ENCODE data around the gene ZNF324B. TPM values are rescaled to one million over a fixed set of nuclear protein-coding genes. Genes with fewer than 3 reads are reported as not detected.
A peak's percentile ranks its signal among the peaks of the same experiment; 100 is the strongest.

ZNF324B gene
- total and polyA plus RNA-seq, 7 donors: 2.5 to 8.9 (median 4.5) TPM

DNA sequence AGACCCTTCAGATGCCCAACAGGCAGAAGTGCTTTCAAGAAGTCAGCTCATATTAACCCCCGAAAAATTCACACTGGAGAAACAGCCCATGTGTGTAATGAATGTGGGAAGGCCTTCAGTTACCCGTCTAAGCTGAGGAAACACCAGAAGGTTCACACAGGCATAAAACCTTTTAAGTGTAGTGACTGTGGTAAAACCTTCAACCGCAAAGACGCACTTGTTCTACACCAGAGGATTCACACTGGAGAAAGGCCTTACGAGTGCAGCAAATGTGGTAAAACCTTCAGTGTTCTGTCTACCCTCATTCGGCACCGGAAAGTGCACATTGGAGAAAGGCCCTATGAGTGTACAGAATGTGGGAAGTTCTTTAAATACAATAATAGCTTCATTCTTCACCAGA, 34.4 kb upstream of the ZNF324B start:
- DNase-seq (no peak), ATAC-seq (no peak)
- Histone ChIP-seq H3K27ac (no peak overlapping the region), H3K9me3 (no peaks in the 10 kb centered on the region), H3K27me3 (ENCODE audit: insufficient read depth in 3 of 3, low read length in 2 of 3) (no peaks in the 10 kb centered on the region), H3K4me1 (no peaks in the 10 kb centered on the region), H3K36me3 (ENCODE audit: insufficient read depth in 1 of 2, low read depth in 1 of 2) (peaks cover 7 to 71% of the 10 kb centered on the region in 2 donors), H3K4me3 (no peak overlapping the region)
- no peak for TF ChIP-seq CTCF (IDR thresholded peaks at IDR 0.05)
- 97 to 99% (median 97%) methylated on average over 7 of the region's 7 CpGs for WGBS, 3 donors
- intact Hi-C loops (cut with DNase I): no loop called here

DNA sequence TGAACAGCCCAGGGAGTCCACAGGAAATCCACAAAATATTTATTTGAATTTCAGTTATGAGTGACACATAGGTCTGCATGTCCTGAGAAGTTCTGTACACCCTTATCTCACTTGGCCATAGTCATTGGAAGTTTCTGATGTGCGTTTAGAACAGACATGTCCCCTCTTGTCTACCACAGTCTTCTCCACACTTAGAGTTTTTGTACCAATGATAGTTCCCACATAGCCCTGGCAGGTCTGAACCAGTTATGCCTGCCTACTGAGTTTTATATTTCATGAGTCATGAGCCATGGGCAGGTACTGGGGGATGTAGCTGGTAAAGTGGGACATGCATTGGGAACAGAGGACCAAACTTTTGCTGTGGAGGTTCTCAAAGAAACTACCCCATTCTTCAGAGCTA, 22.8 kb upstream of the ZNF324B start:
- peaks cover 57% of the 10 kb centered on the region for H3K9me3 ChIP-seq
- intact Hi-C loops (cut with DNase I): no loop called here

DNA sequence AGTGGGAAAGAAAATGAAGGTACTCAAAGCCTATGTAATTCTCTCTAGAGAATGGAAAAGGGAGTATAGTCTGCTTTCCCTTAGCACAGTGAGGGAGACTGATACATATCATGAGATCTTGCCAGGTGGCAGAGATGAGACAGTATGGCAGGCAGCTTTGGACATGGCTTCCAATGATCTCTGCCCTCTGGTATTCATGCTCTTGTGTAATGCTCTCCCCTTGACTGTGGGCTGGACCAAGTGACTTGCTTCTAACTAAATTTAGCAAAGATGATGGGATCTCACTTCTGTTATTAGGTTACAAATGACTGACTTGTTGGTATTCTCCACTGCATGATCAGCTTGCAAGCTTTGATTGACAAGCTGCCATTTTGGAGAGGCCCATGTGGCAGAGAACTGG, 21.7 kb upstream of the ZNF324B start:
- H3K36me3 ChIP-seq (ENCODE audit: insufficient read depth in 1 of 2, low read depth in 1 of 2): peaks cover 28 to 34% of the 10 kb centered on the region in 2 donors
- no peaks in the 10 kb centered on the region for H3K27me3 ChIP-seq (ENCODE audit: insufficient read depth in 3 of 3, low read length in 2 of 3)
- intact Hi-C loops (cut with DNase I): no loop called here
- H3K27ac ChIP-seq: peak overlapping the region; percentile 10
- ATAC-seq: peak; percentile 78 to 94 (median 83)
- H3K4me1 ChIP-seq: no peaks in the 10 kb centered on the region
- no peak for TF ChIP-seq CTCF (IDR thresholded peaks at IDR 0.05)
- H3K9me3 ChIP-seq: peaks cover 68% of the 10 kb centered on the region
- no peak overlapping the region for H3K4me3 ChIP-seq
- DNase-seq: no peak

More for the DNA sequence above, 22.8 kb upstream of the ZNF324B start:
- H3K4me3 ChIP-seq: no peak overlapping the region
- H3K27me3 ChIP-seq (ENCODE audit: insufficient read depth in 3 of 3, low read length in 2 of 3): no peaks in the 10 kb centered on the region
- H3K36me3 ChIP-seq (ENCODE audit: insufficient read depth in 1 of 2, low read depth in 1 of 2): peaks cover 19 to 23% of the 10 kb centered on the region in 2 donors
- H3K4me1 ChIP-seq: no peaks in the 10 kb centered on the region
- no peak for TF ChIP-seq CTCF (IDR thresholded peaks at IDR 0.05)
- ATAC-seq: no peak
- WGBS, 3 donors: 67 to 90% (median 68%) methylated on average over 1 of the region's 1 CpG
- no peak overlapping the region for H3K27ac ChIP-seq
- DNase-seq: no peak

DNA sequence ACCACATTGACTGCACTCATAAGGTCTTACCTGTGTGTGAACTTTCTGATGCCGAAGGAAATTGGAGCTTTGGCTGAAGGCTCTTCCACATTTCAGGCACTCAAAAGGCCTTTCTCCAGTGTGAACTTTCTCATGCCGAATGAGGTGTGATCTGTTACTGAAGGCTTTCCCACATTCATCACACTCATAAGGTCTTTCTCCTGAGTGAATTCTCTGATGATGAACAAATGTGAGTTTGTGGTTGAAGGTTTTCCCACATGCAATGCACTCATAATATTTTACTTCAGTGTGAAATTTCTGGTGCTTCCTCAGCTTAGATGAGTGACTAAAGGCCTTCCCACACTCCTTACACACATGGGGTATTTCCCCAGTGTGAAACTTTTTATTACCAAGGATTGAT, 17.2 kb upstream of the ZNF324B start:
- Histone ChIP-seq H3K4me1 (peaks cover 2% of the 10 kb centered on the region), H3K27me3 (ENCODE audit: insufficient read depth in 3 of 3, low read length in 2 of 3) (no peaks in the 10 kb centered on the region), H3K4me3 (no peak overlapping the region), H3K36me3 (ENCODE audit: insufficient read depth in 1 of 2, low read depth in 1 of 2) (peaks cover 49 to 55% of the 10 kb centered on the region in 2 donors), H3K27ac (no peak overlapping the region), H3K9me3 (peaks cover 98% of the 10 kb centered on the region)
- no peak for ATAC-seq
- TF ChIP-seq CTCF (IDR thresholded peaks at IDR 0.05): no peak
- WGBS, 3 donors: 96 to 100% (median 98%) methylated on average over 2 of the region's 2 CpGs
- intact Hi-C loops (cut with DNase I): no loop called here
- DNase-seq: no peak

Measured in psoas muscle (tissue), 8 donors.